ENCODE data around the gene CHST8. TPM values are rescaled to one million over a fixed set of nuclear protein-coding genes. Genes with fewer than 3 reads are reported as not detected.

Gene CHST8
- total RNA-seq, 4 donors from 2014 or later, result not detected

DNA sequence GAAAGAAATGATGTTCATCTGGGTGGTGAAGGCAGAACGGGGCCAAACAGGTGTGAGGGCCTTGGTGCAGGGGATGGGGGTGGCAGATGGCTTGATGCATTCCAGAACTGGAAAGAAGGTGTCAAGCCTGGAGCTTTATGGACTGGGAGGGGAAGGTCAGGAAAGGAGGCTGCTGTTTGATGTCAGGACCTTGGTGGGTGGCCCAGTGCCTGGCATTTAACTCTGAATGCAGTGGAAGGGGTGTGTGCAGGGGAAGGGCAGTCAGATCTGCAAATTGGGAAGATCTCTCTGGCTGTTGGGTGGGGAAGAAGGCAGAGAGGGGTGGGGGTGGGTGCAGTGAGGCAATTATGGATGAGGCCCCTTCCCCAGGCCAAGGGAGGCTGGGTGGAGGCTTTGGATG is 186.6 kb downstream of the CHST8 start:
- Histone ChIP-seq H3K9me3 (no peaks in the 10 kb centered on the region), H3K36me3 (no peaks in the 10 kb centered on the region), H3K27ac (no peak overlapping the region), H3K4me3 (no peak overlapping the region), H3K4me1 (peaks cover 21 to 29% (median 24%) of the 10 kb centered on the region in 4 donors), H3K27me3 (no peaks in the 10 kb centered on the region)
- TF ChIP-seq, protein P1, sequence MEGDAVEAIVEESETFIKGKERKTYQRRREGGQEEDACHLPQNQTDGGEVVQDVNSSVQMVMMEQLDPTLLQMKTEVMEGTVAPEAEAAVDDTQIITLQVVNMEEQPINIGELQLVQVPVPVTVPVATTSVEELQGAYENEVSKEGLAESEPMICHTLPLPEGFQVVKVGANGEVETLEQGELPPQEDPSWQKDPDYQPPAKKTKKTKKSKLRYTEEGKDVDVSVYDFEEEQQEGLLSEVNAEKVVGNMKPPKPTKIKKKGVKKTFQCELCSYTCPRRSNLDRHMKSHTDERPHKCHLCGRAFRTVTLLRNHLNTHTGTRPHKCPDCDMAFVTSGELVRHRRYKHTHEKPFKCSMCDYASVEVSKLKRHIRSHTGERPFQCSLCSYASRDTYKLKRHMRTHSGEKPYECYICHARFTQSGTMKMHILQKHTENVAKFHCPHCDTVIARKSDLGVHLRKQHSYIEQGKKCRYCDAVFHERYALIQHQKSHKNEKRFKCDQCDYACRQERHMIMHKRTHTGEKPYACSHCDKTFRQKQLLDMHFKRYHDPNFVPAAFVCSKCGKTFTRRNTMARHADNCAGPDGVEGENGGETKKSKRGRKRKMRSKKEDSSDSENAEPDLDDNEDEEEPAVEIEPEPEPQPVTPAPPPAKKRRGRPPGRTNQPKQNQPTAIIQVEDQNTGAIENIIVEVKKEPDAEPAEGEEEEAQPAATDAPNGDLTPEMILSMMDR (IDR thresholded peaks at IDR 0.05), result no peak
- TF ChIP-seq EP300 (IDR thresholded peaks at IDR 0.05; ENCODE audit: low read depth), result no peak
- intact Hi-C loops (cut with DNase I; ENCODE audit: low total_unique reads), result no loop called here
- in situ Hi-C loops (cut with MboI; ENCODE audit: low pct_ligation_motif_present in 1 of 4, low pct_unique_long_range_greater_than_20kb in 1 of 4, low sequenced_read_pairs in 3 of 4), result no loop called here
- DNase-seq, result no peak
- WGBS, 2 donors (ENCODE audit: low coverage in 1 of 2), result 75 to 79% methylated on average over 1 of the region's 1 CpG

DNA sequence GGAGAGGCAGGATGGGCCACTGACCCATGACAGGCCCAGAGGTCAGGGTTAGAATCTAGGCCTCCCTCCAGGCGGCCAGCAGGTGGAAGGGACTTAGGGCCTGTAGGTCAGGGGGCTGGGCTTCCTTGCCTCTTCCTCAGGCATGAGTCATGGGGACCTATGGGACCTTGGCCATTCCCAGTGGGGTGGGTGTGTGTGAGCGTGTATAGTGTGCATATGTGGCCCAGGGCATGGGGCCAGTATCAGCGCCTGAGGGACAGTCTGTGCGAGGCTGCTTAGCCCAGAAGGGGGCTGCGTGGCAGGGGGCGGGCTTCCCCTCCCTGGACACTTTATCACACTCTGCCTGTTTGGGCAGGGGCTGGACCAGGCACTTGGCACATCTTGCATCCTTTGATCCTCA is 188.2 kb downstream of the CHST8 start:
- intact Hi-C loops (cut with DNase I; ENCODE audit: low total_unique reads) (no loop called here), in situ Hi-C loops (cut with MboI; ENCODE audit: low pct_ligation_motif_present in 1 of 4, low pct_unique_long_range_greater_than_20kb in 1 of 4, low sequenced_read_pairs in 3 of 4) (no loop called here)
- H3K4me3 ChIP-seq, result no peak overlapping the region
- no peak overlapping the region for H3K27ac ChIP-seq
- H3K27me3 ChIP-seq, result no peaks in the 10 kb centered on the region
- 90% methylated on average over 6 of the region's 6 CpGs; no CpG with 5 or more reads in 1 of the 2 donors for WGBS, 2 donors (ENCODE audit: low coverage in 1 of 2)
- peaks cover 6 to 14% (median 12%) of the 10 kb centered on the region in 4 donors for H3K4me1 ChIP-seq
- no peaks in the 10 kb centered on the region for H3K36me3 ChIP-seq
- no peak for TF ChIP-seq POLR2A (IDR thresholded peaks at IDR 0.05)
- H3K9me3 ChIP-seq, result no peaks in the 10 kb centered on the region
- no peak for DNase-seq

DNA sequence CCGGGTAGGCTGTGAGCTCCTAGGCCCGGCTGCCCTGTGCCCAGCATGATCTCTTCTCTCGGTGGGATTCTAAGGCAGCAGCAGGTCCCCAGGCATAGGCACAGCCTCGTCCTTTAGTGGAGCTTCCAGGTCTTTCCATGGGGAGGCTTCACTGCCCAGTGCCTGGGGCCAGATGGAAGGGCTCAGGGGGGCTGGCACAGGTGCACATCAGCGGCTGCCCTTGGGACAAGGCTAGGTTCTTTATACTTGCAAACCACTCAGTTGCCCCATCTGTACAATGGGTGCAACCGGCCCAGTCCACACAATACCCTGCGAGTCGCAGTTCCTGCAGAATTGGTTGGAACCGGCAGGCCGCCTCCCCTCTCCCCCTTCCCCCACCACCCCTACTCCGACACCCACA is 189.1 kb downstream of the CHST8 start:
- H3K4me1 ChIP-seq, result peaks cover 0 to 7% (median 4%) of the 10 kb centered on the region in 4 donors
- H3K9me3 ChIP-seq, result no peaks in the 10 kb centered on the region
- in situ Hi-C loops (cut with MboI; ENCODE audit: low pct_ligation_motif_present in 1 of 4, low pct_unique_long_range_greater_than_20kb in 1 of 4, low sequenced_read_pairs in 3 of 4) (no loop called here), intact Hi-C loops (cut with DNase I; ENCODE audit: low total_unique reads) (no loop called here)
- H3K4me3 ChIP-seq, result no peak overlapping the region
- H3K27me3 ChIP-seq, result no peaks in the 10 kb centered on the region
- H3K27ac ChIP-seq, result no peak overlapping the region
- DNase-seq, result no peak
- H3K36me3 ChIP-seq, result no peaks in the 10 kb centered on the region
- TF ChIP-seq, protein P1 (IDR thresholded peaks at IDR 0.05), result no peak
- TF ChIP-seq EP300 (IDR thresholded peaks at IDR 0.05; ENCODE audit: low read depth) (no peak), POLR2A (IDR thresholded peaks at IDR 0.05) (no peak), POLR2AphosphoS5 (IDR thresholded peaks at IDR 0.05) (no peak)
- WGBS, 2 donors (ENCODE audit: low coverage in 1 of 2), result 92 to 96% methylated on average over 4 to 11 of the region's 11 CpGs

DNA sequence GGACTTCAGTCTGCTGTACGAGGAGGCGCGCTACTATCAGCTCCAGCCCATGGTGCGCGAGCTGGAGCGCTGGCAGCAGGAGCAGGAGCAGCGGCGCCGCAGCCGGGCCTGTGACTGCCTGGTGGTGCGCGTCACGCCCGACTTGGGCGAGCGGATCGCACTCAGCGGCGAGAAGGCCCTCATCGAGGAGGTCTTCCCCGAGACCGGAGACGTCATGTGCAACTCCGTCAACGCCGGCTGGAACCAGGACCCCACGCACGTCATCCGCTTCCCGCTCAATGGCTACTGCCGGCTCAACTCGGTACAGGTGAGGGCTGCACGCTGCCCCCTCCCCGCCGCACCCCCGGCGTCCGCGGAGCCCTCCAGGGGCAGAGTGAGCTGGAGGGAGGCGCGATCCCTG is 189.5 kb downstream of the CHST8 start:
- intact Hi-C loops (cut with DNase I; ENCODE audit: low total_unique reads) (no loop called here), in situ Hi-C loops (cut with MboI; ENCODE audit: low pct_ligation_motif_present in 1 of 4, low pct_unique_long_range_greater_than_20kb in 1 of 4, low sequenced_read_pairs in 3 of 4) (no loop called here)
- no peaks in the 10 kb centered on the region for H3K36me3 ChIP-seq
- peaks cover 0 to 7% (median under 1%) of the 10 kb centered on the region in 4 donors for H3K4me1 ChIP-seq
- TF ChIP-seq, protein P1 (IDR thresholded peaks at IDR 0.05), result no peak
- TF ChIP-seq POLR2AphosphoS5 (IDR thresholded peaks at IDR 0.05) (no peak), EP300 (IDR thresholded peaks at IDR 0.05; ENCODE audit: low read depth) (no peak), POLR2A (IDR thresholded peaks at IDR 0.05) (no peak)
- no peaks in the 10 kb centered on the region for H3K27me3 ChIP-seq
- WGBS, 2 donors (ENCODE audit: low coverage in 1 of 2), result 95% methylated on average over 41 of the region's 41 CpGs; no CpG with 5 or more reads in 1 of the 2 donors
- H3K9me3 ChIP-seq, result no peaks in the 10 kb centered on the region
- no peak for DNase-seq
- H3K27ac ChIP-seq, result no peak overlapping the region
- no peak overlapping the region for H3K4me3 ChIP-seq

DNA sequence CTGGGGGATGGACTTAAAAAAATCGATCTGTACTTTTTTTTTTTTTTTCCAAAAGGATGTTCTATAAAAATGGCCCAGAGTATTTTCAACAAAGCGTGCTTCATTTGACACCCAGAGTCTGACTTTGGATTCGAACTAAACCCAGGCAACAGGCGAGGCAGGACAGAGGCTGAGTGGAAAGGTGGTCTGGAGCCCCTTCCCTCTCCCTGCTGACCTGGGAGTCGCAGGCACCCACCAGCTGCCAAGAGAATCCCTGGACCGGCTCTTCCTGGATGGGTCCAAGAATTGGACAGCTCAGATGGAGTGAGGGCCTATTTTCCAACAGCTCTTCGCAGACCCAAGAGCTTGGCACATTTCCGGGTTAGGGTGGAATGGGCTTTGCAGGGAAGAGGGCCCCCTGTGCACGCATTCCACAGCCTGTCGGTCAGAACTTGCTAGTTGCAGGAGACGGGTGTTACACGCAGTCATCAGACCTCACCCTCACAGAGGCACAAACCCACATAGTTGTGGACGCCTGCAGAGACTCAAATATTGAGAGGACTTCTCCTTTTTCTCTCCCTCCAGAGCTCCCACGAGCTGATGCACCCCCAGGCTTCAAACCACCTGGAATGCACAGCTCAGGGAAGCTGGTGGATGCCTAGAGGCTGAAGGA is 190.1 kb downstream of the CHST8 start:
- H3K27ac ChIP-seq, result no peak overlapping the region
- H3K4me1 ChIP-seq, result peaks cover 0 to 6% (median 0%) of the 10 kb centered on the region in 4 donors
- WGBS, 2 donors (ENCODE audit: low coverage in 1 of 2), result 75 to 84% methylated on average over 4 to 14 of the region's 14 CpGs
- no peaks in the 10 kb centered on the region for H3K36me3 ChIP-seq
- H3K4me3 ChIP-seq, result no peak overlapping the region
- TF ChIP-seq POLR2A (IDR thresholded peaks at IDR 0.05), result no peak
- TF ChIP-seq, protein P1 (IDR thresholded peaks at IDR 0.05), result no peak
- TF ChIP-seq EP300 (IDR thresholded peaks at IDR 0.05; ENCODE audit: low read depth), result no peak
- no peak for TF ChIP-seq POLR2AphosphoS5 (IDR thresholded peaks at IDR 0.05)
- DNase-seq, result no peak
- intact Hi-C loops (cut with DNase I; ENCODE audit: low total_unique reads), result no loop called here
- in situ Hi-C loops (cut with MboI; ENCODE audit: low pct_ligation_motif_present in 1 of 4, low pct_unique_long_range_greater_than_20kb in 1 of 4, low sequenced_read_pairs in 3 of 4), result no loop called here
- H3K9me3 ChIP-seq, result no peaks in the 10 kb centered on the region
- H3K27me3 ChIP-seq, result no peaks in the 10 kb centered on the region
